Gastroesophageal sphincter (tissue), 3 donors: Measurements from ENCODE around the gene NDUFS4.

Source experiments
- EP300 ChIP-seq: sonication (generic); formaldehyde crosslinking; IDR thresholded peaks from one replicate; pipeline ENCODE4 v1.6.1; 2017; ENCODE audit warnings: antibody characterized with exemption, mild to moderate bottlenecking
- POLR2A ChIP-seq, 2 donors: fragments of 450-650 bp; IDR thresholded peaks; one replicate each; pipeline ENCODE4 v1.6.1; 2017; ENCODE audit warnings: antibody characterized with exemption in 2 of 2, mild to moderate bottlenecking in 2 of 2, moderate library complexity in 1 of 2
- POLR2AphosphoS5 ChIP-seq: sonication (generic); formaldehyde crosslinking; IDR thresholded peaks from one replicate; pipeline ENCODE4 v1.6.1; 2017; ENCODE audit warnings: antibody characterized with exemption
- TF ChIP-seq, protein P1 (sequence below), 4 experiments: fragments of 200-600 bp in 2 of 4; fragments of 450-650 bp in 2 of 4; sonication (generic) in 1 of 4; IDR thresholded peaks; one replicate each; pipeline ENCODE4 v1.5.1; 2017 to 2019; ENCODE audit warnings: antibody characterized with exemption in 4 of 4, mild to moderate bottlenecking in 2 of 4, moderate library complexity in 2 of 4

DNA sequence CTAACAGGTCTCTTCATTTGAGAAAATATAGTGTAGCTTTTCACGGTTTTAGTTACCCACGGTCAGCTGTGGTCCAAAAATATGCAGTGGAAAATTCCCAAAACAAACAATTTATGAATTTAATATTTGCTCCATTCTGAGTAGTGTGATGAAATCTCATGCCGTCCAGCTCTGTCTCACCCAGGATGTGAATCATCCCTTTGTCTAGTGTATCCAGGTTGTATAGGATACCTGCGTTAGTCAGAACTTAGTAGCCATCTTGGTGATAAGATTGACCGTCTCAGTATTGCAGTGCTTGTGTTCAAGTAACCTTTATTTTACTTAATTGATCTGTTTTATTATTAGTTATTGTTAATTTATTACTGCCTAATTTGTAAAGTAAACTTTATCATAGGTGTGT, 41.1 kb downstream of the NDUFS4 start:
- TF ChIP-seq, protein P1, sequence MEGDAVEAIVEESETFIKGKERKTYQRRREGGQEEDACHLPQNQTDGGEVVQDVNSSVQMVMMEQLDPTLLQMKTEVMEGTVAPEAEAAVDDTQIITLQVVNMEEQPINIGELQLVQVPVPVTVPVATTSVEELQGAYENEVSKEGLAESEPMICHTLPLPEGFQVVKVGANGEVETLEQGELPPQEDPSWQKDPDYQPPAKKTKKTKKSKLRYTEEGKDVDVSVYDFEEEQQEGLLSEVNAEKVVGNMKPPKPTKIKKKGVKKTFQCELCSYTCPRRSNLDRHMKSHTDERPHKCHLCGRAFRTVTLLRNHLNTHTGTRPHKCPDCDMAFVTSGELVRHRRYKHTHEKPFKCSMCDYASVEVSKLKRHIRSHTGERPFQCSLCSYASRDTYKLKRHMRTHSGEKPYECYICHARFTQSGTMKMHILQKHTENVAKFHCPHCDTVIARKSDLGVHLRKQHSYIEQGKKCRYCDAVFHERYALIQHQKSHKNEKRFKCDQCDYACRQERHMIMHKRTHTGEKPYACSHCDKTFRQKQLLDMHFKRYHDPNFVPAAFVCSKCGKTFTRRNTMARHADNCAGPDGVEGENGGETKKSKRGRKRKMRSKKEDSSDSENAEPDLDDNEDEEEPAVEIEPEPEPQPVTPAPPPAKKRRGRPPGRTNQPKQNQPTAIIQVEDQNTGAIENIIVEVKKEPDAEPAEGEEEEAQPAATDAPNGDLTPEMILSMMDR (IDR thresholded peaks at IDR 0.05), result no peak
- no peak for TF ChIP-seq EP300
- no peak for TF ChIP-seq POLR2A (IDR thresholded peaks at IDR 0.05)
- no peak for TF ChIP-seq POLR2AphosphoS5
